HG03439 (cell line): ENCODE measurements around the gene GNPNAT1.
A peak's percentile ranks its signal among the peaks of the same experiment; 100 is the strongest.

Experiments used
- ATAC-seq: cut with Tn5 transposase; IDR thresholded peaks from one replicate; pipeline ENCODE4 v1.9.1; 2021; ENCODE audit warnings: mild to moderate bottlenecking, moderate library complexity; ENCODE audit not compliant: unreplicated experiment

Gene GNPNAT1

GRCh38 chr14:52791223-52792096 lies at the start of gene GNPNAT1:
GNPNAT1 (minus strand) TSS chr14:52791607; CDS start chr14:52784650, 6,957 bp downstream.
- peak; percentile 92 for ATAC-seq

- peak; percentile 56 for ATAC-seq
Observed at GRCh38 chr14:52840877-52841276, 49.5 kb upstream of the GNPNAT1 start.

- no peak for ATAC-seq
Observed at GRCh38 chr14:52837451-52837850, 46.0 kb upstream of the GNPNAT1 start.

GRCh38 chr14:52836063-52836462 lies 44.7 kb upstream of the GNPNAT1 start:
- no peak for ATAC-seq

- no peak for ATAC-seq
Observed at GRCh38 chr14:52835122-52835903, 43.9 kb upstream of the GNPNAT1 start.

- no peak for ATAC-seq
Observed at GRCh38 chr14:52834440-52834842, 43.0 kb upstream of the GNPNAT1 start.

GRCh38 chr14:52833891-52834290 lies 42.5 kb upstream of the GNPNAT1 start:
- no peak for ATAC-seq

- no peak for ATAC-seq
Observed at GRCh38 chr14:52829527-52830185, 38.2 kb upstream of the GNPNAT1 start.

- ATAC-seq, result no peak
Observed at GRCh38 chr14:52827426-52827825, 36.0 kb upstream of the GNPNAT1 start.

- no peak for ATAC-seq
Observed at GRCh38 chr14:52825085-52825484, 33.7 kb upstream of the GNPNAT1 start.

GRCh38 chr14:52824462-52824861 lies 33.1 kb upstream of the GNPNAT1 start:
- ATAC-seq, result no peak

- ATAC-seq, result no peak
Observed at GRCh38 chr14:52821805-52822250, 30.4 kb upstream of the GNPNAT1 start.

GRCh38 chr14:52808101-52808500 lies 16.7 kb upstream of the GNPNAT1 start:
- ATAC-seq, result no peak

- no peak for ATAC-seq
Observed at GRCh38 chr14:52806115-52806514, 14.7 kb upstream of the GNPNAT1 start.

- ATAC-seq, result no peak
Observed at GRCh38 chr14:52802597-52802996, 11.2 kb upstream of the GNPNAT1 start.

GRCh38 chr14:52801014-52801712 lies 9.8 kb upstream of the GNPNAT1 start:
- ATAC-seq, result no peak

- no peak for ATAC-seq
Observed at GRCh38 chr14:52798826-52799225, 7.4 kb upstream of the GNPNAT1 start.

- no peak for ATAC-seq
Observed at GRCh38 chr14:52797653-52798052, 6.2 kb upstream of the GNPNAT1 start.

- ATAC-seq, result no peak
Observed at GRCh38 chr14:52793061-52793460, 1.7 kb upstream of the GNPNAT1 start.

- no peak for ATAC-seq
Observed at GRCh38 chr14:52792097-52792415, 649 bp upstream of the GNPNAT1 start.

- ATAC-seq, result no peak
Observed at GRCh38 chr14:52790756-52791222, 618 bp downstream of the GNPNAT1 start.
